Vagina (tissue), 2 donors: ENCODE results near the gene GRIK4.

Source experiments
- POLR2A ChIP-seq, 2 donors: fragments of 450-650 bp; IDR thresholded peaks; one replicate each; pipeline ENCODE4 v1.6.1; 2017; ENCODE audit warnings: antibody characterized with exemption in 2 of 2, mild to moderate bottlenecking in 2 of 2, moderate library complexity in 2 of 2
- TF ChIP-seq, protein P1 (sequence below), 3 experiments: fragments of 450-650 bp in 2 of 3; fragments of 200-600 bp in 1 of 3; sonication (generic) in 1 of 3; IDR thresholded peaks; one replicate each; pipeline ENCODE4 v1.5.1; 2017 to 2019; ENCODE audit warnings: antibody characterized with exemption in 3 of 3, mild to moderate bottlenecking in 2 of 3, moderate library complexity in 2 of 3

DNA sequence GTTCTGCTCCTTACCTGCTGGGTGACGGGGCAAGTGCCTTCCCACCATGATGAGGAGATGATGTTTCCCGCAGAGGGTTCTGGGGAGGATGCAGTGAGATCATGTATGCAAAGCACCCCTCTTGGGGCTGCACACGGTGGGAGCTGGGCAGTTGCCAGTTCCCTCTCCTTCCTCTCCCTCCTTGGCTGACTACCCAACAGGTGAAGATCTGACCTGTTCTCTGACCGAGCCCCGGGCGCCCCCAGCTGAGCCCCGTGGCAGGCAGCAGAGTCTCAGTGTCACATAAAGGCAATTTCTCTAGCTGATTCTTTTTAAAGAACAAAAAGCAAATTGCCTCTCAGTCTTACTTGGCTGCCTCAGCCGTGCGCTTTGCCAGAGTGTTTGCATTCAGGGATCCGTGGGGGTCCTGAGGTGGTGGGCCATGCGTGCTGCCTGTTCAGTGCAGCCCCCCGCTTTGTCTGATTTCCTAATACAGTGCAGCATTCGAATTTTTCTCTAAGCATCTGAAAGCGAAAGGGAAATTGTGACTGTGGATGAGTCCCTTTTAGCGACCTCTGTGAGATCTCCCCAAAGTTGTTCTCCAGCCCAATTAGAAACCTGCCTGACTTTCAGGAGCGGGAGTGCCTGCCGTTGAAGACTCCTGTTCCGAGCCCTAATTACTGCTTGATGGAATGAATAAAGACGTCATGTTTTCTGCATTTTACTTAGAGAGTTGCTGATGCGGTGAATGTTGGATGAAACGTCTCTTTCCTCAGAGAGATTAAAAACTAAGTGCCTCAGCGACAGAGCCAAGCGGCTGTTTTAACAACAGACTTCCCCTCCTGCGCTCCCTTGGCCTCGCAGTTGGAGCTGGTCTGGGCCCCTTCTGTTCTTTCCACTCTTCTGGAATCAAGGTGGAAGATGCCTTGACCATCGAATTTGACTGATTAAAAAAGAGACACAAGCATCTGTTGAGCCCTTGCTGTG, 86.0 kb downstream of the GRIK4 start:
- no peak for TF ChIP-seq POLR2A (IDR thresholded peaks at IDR 0.05)
- TF ChIP-seq, protein P1, sequence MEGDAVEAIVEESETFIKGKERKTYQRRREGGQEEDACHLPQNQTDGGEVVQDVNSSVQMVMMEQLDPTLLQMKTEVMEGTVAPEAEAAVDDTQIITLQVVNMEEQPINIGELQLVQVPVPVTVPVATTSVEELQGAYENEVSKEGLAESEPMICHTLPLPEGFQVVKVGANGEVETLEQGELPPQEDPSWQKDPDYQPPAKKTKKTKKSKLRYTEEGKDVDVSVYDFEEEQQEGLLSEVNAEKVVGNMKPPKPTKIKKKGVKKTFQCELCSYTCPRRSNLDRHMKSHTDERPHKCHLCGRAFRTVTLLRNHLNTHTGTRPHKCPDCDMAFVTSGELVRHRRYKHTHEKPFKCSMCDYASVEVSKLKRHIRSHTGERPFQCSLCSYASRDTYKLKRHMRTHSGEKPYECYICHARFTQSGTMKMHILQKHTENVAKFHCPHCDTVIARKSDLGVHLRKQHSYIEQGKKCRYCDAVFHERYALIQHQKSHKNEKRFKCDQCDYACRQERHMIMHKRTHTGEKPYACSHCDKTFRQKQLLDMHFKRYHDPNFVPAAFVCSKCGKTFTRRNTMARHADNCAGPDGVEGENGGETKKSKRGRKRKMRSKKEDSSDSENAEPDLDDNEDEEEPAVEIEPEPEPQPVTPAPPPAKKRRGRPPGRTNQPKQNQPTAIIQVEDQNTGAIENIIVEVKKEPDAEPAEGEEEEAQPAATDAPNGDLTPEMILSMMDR (IDR thresholded peaks at IDR 0.05) = no peak
